GM18502 (cell line): ENCODE results near the gene CDK17.

Source experiments
- ATAC-seq: cut with Tn5 transposase; IDR thresholded peaks from one replicate; pipeline ENCODE4 v1.9.1; 2021; ENCODE audit warnings: mild to moderate bottlenecking; ENCODE audit not compliant: unreplicated experiment, poor library complexity

The CDK17 gene

DNA sequence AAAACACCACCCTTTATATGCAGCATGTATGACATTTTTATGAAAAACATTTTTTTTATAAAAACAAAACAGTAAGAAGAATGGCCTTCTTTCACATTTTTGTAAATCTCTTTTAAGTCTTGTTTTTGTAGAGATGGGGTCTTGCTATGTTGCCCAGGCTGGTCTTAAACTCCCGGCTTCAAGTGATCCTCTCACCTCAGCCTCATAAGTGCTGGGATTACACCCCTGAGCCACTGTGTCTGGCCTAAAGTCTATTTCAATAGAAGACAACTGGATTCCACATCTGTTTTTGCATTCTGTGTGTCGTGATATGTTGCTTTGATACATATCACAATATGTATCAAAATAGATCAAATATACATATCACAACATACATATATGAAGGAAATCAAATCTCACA is 107.1 kb downstream of the CDK17 start:
- ATAC-seq: no peak

- no peak for ATAC-seq
Observed at GRCh38 chr12:96289067-96289466, 111.2 kb downstream of the CDK17 start.

- ATAC-seq: no peak
Observed at GRCh38 chr12:96285158-96285557, 115.1 kb downstream of the CDK17 start.

- peak; percentile 81 for ATAC-seq
Observed at GRCh38 chr12:96274331-96274730, 125.9 kb downstream of the CDK17 start.

DNA sequence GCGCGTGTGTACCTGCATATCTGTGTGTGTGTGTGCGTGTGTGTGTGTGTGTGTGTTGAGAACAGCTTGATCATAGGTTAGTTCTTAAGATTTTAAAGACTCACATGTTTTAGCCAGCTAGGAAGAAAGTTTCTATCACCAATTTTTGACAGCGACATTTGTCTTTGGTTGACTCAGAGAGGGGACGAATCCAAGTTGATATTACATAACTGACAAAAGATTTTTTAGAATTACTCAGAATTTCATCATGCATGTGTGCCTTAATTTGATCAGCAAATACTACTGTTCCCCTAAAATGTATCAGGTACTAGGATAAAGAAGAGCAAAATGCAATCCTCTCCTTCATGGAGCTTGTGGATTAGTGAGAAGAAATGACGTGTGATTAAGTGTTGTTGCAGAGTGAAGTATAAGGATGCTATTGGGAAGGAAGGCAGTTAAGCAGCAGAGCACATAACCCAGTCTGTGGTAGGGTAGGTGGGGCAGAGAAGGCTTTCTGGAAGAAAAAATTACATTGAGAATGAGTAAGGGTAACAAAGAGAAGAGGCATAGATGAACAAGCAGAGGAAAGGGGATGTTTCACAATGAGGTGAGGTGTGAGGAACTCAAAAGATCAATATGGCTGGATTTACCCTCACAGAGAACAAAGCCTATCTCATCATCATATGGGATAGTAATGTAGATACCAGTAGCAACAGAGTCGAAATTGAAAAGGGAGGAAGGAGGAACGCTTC is 128.6 kb downstream of the CDK17 start:
- ATAC-seq: no peak

DNA sequence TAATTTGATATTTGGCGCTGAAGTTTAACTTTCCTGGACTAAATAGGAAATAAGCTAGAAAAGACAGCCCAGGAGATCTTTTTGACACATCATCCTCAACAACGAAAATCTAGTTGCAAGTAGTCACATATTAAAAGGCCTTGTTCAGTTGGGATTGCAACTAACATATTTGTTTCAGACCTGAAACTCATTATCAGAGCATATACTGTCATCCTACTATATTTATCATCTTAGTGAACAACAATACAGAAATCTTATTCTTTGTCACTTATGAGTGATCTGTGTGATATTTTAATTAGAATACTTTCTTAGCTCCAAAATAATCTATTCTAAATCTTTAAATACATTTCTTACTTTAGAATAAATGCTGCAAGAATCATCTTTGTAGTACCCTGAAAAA is 134.0 kb downstream of the CDK17 start:
- ATAC-seq: no peak

GRCh38 chr12:96265836-96266235 is 134.4 kb downstream of the CDK17 start:
- no peak for ATAC-seq

GRCh38 chr12:96265400-96265799 is 134.8 kb downstream of the CDK17 start:
- no peak for ATAC-seq

DNA sequence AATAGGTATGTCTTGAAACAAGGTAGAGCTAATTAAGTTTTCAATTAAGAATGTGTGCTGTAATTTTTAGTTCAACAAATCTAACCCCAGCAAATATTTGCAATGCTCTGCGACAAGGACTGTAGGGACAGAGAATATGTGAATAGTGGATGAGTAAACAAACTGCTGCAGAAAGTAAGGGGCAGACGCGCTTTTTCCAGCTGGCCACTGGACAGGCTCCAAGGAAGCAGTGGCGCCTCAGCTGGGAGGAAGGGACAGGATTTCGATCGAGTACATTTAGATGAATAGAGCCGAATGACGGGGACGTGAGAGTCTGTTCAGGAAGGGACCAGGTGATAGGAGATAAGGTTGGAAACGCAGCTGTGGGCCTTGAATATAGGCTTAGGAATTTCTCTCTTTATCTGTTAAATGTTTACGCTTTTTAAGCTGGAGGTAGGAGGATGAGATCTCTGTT is 136.8 kb downstream of the CDK17 start:
- no peak for ATAC-seq

GRCh38 chr12:96261557-96261956 is 138.7 kb downstream of the CDK17 start:
- ATAC-seq: no peak

GRCh38 chr12:96260644-96261043 is 139.6 kb downstream of the CDK17 start:
- no peak for ATAC-seq

- ATAC-seq: no peak
Observed at GRCh38 chr12:96260231-96260630, 140.0 kb downstream of the CDK17 start.

DNA sequence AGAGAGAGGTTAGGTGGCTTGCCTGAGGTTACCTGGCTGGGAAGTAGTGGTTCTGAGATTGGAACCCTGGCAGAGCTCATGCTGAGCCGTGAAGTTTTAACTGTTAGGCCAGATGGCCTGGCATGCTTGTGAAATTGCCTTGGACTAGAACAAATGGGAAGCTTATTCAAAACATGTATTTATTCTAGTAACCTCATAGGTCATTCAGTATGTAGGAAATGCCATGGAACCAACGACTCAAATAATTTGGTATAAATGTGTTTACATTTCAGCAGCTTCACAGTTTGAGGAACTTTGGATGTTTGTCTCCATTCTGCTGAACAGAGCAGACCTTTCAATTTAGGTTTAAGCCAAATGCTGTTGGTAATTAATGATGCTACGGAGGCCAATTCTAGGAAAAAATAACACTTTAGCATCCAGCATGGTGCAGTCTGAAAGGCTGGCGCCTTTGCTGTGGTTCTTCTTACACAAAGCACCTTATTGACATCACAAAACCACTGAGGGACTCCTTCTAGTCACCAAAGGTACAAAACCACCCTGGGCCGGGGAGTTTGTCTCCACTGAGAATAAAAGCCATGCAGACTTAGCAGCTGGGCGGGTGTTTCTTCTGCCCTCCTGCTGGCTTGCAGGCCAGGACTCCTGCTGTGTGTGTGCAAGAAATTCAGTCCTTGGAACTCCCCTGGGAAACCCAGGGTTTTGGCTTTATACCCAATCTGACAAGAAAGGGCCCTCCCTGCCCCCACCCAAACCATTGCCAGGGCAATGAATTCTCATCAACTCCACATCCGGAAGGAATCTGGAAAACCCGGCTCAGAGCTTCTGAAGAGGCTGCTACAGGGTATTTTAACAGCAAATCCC is 141.9 kb downstream of the CDK17 start:
- ATAC-seq: no peak

DNA sequence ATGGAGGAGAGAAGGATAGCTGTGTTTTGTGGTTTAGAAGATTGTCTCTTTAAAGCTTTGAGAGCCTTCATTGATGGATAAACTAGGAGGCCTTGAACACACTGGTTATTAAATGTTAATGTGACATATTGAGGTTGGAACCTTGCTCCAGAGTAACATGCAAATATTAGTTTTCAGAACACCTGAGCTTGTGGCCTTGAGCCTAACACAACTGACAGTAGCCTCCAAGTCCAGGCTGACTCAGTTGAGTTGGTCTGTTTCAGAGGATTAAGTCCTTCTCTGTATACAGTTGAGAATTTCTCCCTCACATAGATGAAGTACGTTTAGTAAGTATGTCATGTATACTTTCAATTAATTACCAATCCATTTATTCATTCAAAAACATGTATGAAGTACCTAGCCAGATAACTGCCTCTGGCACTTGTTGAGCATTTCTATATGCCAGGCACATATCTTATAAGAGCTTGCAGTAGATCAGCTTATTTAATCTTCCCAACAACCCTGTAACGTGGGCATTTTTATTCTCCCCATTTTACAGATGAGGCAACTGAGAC is 142.6 kb downstream of the CDK17 start:
- no peak for ATAC-seq

DNA sequence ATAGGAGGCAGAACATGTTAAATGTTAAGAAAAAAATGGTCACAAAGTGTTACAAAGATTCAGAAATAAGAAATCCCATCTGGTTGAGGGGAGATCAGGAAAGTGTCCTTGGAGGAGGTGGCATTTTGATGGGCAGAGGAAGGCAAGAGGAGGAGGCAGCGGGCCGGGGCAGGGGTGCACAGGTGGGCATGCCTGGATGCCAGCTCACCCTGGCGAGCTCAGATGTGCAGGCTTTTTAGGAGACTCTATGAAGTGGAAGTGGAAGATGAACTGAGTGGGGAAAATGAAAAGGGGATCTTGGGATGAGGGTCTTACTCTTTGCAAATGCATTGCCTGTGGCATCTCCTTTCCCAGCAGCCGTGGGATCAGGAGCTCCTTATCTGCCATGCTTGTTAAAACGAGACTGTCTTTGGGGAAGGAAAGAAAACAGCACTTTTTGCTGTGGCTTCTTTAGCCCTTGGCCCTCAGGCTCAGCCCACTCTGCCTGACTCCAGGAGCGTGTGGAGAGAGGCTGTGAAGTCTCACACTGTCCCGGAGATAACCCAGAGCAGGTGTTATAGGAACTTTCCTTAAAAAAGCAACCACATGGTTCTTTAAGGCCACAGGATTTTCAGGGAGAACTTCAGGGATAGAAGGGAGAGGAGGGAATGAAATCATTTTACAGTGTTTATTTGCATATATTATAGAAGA is 143.4 kb downstream of the CDK17 start:
- no peak for ATAC-seq

GRCh38 chr12:96255077-96255476 is 145.2 kb downstream of the CDK17 start:
- no peak for ATAC-seq

DNA sequence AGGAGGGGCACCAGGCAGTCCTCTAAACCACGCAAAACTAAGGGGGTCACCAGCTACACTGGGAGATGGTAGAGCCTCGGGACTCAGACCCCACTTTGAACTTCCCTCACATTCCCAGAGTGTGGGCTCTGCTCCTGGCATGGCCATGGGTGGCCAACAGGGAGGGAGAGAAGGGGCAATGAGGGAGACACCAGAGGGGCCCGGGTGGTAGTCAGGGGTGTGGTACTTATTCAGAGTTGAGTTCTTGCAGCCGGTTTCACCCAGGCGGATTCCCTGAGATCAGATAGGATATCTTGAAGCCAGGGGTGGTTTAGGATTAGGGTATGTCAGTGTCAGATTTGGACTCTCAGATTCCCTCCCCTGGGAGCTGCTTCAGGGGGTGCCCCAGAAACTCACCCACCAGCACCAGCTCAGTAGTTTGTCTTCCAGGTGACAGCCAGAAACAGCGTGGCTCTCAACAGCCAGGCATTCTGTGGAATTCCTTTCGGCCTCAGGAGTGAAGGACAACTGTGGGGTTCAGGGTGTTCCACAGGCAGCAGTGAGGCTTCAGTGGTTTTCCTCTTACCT is 150.0 kb downstream of the CDK17 start:
- ATAC-seq: no peak

GRCh38 chr12:96249196-96250118 is 150.8 kb downstream of the CDK17 start:
- ATAC-seq: no peak
